GM19099 (cell line): Measurements from ENCODE around the gene SLC9A1.

ENCODE experiments used
- POLR2A ChIP-seq: IDR thresholded peaks from 3 replicates; pipeline ENCODE4 v1.6.1; 2011; ENCODE audit warnings: low read depth; ENCODE audit not compliant: insufficient read length; ENCODE audit errors: extremely low read depth

SLC9A1 gene

GRCh38 chr1:27076803-27077202 lies 78.1 kb downstream of the SLC9A1 start:
- no peak for TF ChIP-seq POLR2A

GRCh38 chr1:27074175-27074780 lies 80.6 kb downstream of the SLC9A1 start:
- TF ChIP-seq POLR2A: no peak

GRCh38 chr1:27071049-27071416 lies 83.9 kb downstream of the SLC9A1 start:
- no peak for TF ChIP-seq POLR2A

GRCh38 chr1:27070390-27071048 lies 84.4 kb downstream of the SLC9A1 start:
- no peak for TF ChIP-seq POLR2A

GRCh38 chr1:27068922-27069321 lies 86.0 kb downstream of the SLC9A1 start:
- TF ChIP-seq POLR2A: no peak

GRCh38 chr1:27065999-27066630 lies 88.8 kb downstream of the SLC9A1 start:
- no peak for TF ChIP-seq POLR2A

GRCh38 chr1:27060891-27061290 lies 94.0 kb downstream of the SLC9A1 start:
- no peak for TF ChIP-seq POLR2A

GRCh38 chr1:27058966-27059669 lies 95.8 kb downstream of the SLC9A1 start:
- no peak for TF ChIP-seq POLR2A

- TF ChIP-seq POLR2A: no peak
These were observed 96.9 kb downstream of the SLC9A1 start for GRCh38 chr1:27057801-27058625.

GRCh38 chr1:27057389-27057788 lies 97.5 kb downstream of the SLC9A1 start:
- TF ChIP-seq POLR2A: no peak

- TF ChIP-seq POLR2A: no peak
These were observed 100.8 kb downstream of the SLC9A1 start for GRCh38 chr1:27053977-27054753.

GRCh38 chr1:27052527-27052926 lies 102.4 kb downstream of the SLC9A1 start:
- TF ChIP-seq POLR2A: no peak

GRCh38 chr1:27049607-27050006 lies 105.3 kb downstream of the SLC9A1 start:
- no peak for TF ChIP-seq POLR2A

GRCh38 chr1:27049100-27049499 lies 105.8 kb downstream of the SLC9A1 start:
- no peak for TF ChIP-seq POLR2A
